HG02678 (cell line): ENCODE data around the gene UGT2B10.

Source experiments
- ATAC-seq: cut with Tn5 transposase; IDR thresholded peaks from one replicate; pipeline ENCODE4 v1.9.1; 2021; ENCODE audit warnings: mild to moderate bottlenecking, moderate library complexity; ENCODE audit not compliant: unreplicated experiment

The UGT2B10 gene

DNA sequence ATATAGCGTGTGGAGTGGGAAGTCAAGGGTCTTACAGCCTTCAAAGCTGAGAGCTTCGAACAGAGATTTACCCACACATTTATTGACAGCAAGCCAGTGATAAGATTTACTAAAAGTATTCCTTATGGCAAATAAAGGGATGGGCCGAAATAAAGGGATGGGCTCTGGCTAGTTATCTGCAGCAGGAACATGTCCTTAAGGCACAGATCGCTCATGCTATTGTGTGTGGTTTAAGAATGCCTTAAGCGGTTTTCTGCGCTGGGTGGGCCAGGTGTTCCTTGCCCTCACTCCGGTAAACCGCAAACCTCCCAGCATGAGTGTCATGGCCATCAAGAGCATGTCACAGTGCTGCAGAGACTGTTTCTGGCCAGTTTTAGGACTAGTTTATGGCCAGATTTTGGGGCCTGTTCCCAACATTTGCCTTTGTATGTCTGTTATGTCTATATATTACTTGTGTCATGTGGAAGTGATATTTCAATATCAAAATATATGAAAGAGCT lies 53.5 kb downstream of the UGT2B10 start:
- no peak for ATAC-seq

DNA sequence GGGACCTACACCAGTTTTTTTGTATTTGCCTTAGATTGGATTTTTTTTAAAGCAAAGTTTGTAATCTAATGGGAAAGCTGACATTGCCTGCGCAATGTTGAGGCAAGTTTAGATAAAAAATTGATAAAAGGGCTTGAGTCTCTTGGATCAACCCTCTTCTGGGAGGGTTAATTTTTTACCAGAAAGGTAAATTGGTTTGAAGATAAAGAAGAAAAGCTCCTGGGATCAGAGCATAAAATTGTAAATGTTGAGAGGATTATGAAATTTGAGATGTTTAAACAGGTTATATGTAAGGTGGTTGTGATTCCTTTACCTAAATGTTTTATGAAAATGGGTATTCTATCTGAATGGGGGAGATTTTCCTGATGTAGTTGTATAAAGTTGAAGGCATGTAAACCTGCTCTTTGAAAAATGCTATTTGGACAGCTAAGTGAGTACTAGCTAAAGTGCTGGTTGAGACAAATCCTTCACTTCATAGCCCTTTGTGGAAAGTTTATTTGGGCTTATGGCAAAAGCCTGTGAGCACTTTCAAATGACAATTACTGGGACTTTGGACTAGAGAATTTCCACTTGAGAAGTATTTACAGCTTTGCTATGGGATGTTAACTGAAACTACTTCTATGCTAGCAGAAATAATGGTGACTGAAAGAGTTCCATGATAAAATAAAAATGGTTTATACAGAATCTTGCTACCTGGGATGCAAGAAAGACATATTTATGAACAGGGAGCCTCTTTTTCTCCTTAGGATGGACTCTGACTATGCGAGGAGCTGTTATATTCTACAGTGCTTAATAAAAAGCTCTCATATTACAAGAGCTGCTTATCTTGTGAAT lies 56.2 kb downstream of the UGT2B10 start:
- no peak for ATAC-seq

DNA sequence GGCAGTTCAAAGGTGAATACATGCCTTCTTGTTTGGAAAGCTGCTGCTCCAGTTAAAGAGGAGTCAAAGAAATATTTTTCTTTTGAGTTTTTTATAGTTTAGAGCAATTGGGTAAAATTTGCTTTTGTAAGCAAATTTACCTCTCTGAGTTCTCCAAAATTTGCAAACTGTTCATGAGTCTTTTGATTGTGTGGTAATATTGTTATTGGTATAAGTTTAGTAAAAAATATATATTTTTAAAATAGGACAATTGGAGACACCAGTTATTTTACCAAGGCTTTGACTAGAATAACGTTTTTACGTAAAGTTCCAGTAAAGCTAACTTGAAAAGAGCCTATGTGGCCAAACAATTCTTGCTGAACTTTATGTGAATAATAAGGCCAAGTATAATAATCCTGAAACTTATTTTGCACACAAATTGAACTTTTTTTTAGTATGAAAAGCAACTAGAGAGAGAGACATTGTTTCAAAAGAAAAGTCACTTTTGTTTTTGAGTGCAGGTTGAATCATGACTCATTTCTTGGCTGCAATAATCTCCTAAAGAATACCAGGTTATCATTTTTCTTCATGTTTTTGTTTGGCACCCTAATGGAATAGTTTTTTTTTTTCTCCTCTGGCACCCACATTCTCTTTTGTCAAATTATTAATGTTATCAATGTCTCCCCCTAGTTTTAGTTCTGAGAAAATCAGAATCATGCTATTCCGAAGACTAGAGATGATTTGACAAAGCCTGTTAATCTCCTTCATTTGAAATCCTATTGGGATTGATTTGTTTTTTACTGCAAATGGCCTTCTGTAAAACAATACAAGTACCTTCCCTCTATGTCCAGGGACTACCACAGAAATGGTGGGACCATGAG lies 57.1 kb downstream of the UGT2B10 start:
- ATAC-seq: no peak

DNA sequence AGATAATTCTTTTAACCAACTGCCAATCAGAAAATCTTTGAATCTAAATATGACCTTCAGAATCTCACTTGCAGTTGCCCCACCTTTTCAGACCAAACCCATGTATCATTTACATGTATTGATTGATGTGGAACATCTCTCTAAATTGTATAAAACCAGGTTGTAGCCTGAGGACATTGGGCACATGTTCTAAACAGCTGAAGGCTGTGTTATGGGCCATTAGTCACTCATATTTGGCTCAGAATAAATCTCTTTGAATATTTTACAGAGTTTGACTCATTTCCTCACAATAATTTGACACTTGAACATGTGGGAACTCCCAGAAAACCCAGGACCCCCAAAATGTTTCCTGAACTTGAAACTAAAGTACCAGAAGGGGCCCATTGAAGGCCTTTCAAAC lies 58.7 kb downstream of the UGT2B10 start:
- ATAC-seq: no peak

DNA sequence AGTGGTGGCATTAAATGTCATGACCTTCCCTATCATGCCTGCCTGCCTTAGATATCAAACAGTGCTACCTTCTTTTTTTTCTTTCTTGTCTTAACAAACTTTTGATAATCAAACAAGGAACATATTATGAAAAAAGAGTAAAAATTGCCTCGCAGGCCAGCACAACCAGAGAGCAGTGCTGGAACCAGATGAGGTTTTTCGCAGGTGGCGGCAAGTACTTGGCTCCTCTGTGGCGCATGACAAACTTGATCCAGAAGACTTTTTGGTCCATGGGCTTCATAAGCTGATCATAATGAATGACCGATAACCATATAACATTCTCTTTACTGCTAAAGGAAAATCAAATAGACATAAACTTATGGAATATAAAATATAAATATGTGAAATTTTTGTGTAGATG lies 61.8 kb downstream of the UGT2B10 start:
- ATAC-seq: no peak

DNA sequence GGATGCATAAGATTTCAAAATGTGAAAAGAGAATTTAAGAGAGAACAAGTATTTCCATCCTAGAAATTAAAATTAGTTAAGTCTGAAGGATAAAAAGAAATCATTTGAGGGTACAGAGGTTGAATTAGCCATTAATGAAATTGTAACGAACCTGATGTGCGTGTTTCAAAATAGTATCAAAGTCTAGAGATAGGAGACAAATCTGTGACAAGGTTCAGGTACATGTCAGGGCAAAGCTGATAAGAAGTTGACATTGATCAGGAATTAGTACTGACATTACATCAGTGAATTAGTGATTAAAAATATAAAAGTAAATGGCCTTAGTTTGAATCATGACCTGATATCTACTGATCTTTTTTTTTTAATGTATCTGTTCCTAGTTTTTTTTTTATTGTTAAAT lies 62.3 kb downstream of the UGT2B10 start:
- no peak for ATAC-seq
